Upper lobe of left lung (tissue), 4 donors: Measurements from ENCODE around the gene USP47.

Source experiments
- CTCF ChIP-seq, 6 experiments: fragments of 450-650 bp in 4 of 6; fragments of 200-600 bp in 2 of 6; sonication (generic) in 2 of 6; IDR thresholded peaks; one replicate each; pipeline ENCODE4 v1.5.1; 2016 to 2019; ENCODE audit warnings: antibody characterized with exemption in 6 of 6
- EP300 ChIP-seq, 4 donors: sonication (generic); formaldehyde crosslinking; IDR thresholded peaks; one replicate each; pipeline ENCODE4 v1.5.1; 2017; ENCODE audit warnings: antibody characterized with exemption in 4 of 4, control low read depth in 2 of 4
- POLR2A ChIP-seq, 4 donors: fragments of 450-650 bp; IDR thresholded peaks; one replicate each; pipeline ENCODE4 v1.5.1; 2016 to 2017; ENCODE audit warnings: antibody characterized with exemption in 4 of 4, mild to moderate bottlenecking in 2 of 4

- TF ChIP-seq POLR2A (IDR thresholded peaks at IDR 0.05) (no peak), CTCF (IDR thresholded peaks at IDR 0.05) (no peak), EP300 (IDR thresholded peaks at IDR 0.05) (no peak)
Measured at GRCh38 chr11:11963842-11964773, 122.3 kb downstream of the USP47 start.
